Activated T-cell treated with anti-CD3 and anti-CD28 coated beads, Interleukin-2, amount 50 U/mL, for 48 hours (primary cell): ENCODE data around the gene USP5.

Source experiments
- DNase-seq, 2 experiments: peaks; one replicate each; pipeline ENCODE4 v3.0.0-alpha.2; 2020

Gene USP5

DNA sequence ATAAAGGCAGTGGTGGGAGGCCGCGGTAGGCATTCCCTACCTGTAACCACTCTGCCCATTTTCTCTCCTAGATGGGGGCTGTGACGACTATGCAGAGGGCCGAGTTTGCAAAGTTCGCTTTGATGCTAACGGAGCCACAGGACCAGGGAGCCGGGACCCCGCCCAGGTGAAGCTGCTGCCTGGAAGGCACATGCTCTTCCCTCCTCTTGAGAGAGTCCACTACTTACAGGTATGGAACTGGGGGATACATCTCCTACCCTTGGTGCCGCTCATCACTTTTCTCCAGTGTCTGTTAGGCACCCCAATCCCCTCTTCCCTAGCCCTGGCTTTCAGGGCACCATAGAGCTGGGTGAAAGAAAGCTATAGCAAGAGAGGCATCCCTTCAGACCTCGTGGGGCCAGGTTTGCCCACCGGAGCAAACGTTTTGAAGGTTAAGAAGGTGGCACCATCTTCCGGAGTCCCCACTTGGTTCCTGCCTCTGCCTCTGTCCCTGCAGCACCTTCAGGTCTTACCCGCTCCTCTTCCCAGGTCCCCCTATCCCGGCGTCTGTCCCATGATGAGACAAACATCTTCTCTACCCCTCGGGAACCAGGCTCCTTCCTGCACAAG lies 25.7 kb upstream of the USP5 start:
- DNase-seq, result no peak

DNA sequence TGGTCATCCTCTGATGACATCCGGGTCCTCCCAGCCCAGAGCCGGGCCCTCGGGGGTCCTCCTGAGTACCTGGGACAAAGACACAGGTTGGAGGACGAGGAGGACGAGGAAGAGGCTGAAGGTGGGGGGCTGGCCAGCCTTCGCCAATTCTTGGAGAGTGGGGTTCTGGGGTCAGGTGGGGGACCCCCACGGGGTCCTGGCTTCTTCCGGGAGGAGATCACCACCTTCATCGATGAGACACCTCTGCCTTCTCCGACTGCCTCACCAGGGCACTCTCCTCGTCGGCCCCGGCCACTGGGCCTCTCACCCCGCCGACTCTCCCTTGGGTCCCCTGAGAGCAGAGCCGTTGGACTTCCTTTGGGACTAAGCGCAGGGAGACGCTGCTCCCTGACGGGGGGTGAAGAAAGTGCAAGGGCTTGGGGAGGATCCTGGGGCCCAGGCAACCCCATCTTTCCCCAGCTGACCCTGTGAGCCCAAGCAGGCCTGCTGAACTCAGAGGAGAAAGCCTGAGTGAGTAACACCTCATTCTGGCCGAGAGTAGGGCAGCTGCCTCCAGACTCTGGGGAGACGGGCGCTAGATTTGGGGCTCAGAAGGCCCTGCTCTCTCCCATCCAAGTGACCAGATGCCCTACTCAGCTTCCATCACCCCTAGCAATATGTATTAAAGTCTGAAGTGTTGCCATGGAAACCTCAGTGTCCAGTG lies 25.1 kb upstream of the USP5 start:
- no peak for DNase-seq

DNA sequence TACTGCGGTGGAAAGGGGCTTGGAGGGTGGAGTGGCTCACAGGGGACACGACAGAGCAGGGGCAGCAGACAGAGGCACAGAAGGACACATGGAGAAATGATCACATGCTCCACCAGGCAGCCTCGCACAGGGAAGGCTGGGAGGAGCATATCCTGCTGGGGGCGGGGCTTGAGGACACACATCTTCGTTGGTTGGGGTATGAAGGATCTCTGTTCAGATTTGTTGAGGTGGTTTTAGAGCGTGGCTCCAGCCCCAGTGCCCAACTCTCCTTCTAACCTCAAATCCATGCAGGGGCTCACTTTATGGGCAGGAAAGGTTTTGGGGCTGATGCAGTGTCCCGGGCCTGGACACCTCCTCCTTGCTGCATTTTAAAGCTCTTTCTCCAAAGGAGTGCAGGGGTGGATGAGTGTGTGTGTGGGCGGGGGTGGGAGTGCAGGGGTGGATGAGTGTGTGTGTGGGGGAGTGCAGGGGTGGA lies 24.5 kb upstream of the USP5 start:
- DNase-seq, result peak; percentile 75 to 76

DNA sequence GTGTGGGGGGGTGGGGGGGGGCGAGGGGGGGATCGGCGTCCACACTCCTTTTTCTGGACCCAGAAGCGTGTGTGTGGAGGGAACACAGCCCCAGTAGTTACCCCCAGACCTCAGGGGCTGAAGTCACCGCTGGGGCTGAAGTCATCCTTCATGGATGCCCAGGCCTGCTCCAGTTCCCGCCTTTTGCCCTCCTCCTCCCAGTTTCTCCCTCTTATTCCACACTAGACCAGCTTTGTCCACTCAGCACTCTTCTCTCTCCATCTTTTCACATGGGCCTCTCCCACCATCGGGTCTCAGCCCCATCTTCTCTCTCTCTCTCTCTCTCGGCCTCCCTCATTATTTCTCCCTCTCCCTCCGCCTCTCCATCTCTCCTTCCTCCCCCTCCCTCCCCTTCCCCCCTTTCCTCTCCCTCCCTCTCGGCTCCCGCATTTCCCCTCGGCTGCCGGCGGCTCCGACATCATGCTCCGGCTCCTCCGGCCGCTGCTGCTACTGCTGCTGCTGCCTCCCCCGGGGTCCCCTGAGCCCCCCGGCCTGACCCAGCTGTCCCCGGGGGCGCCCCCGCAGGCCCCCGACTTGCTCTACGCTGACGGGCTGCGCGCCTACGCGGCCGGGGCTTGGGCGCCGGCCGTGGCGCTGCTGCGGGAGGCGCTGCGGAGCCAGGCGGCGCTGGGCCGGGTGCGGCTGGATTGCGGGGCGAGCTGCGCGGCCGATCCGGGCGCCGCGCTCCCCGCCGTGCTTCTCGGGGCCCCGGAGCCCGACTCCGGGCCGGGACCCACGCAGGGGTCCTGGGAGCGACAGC lies 23.8 kb upstream of the USP5 start, which contains the start of gene P3H3:
TSS of gene P3H3 (plus strand) at position 426 of the 799 bp plus-strand sequence. CDS start at position 460, 34 bp downstream.
- peak; percentile 40 to 56 for DNase-seq

DNA sequence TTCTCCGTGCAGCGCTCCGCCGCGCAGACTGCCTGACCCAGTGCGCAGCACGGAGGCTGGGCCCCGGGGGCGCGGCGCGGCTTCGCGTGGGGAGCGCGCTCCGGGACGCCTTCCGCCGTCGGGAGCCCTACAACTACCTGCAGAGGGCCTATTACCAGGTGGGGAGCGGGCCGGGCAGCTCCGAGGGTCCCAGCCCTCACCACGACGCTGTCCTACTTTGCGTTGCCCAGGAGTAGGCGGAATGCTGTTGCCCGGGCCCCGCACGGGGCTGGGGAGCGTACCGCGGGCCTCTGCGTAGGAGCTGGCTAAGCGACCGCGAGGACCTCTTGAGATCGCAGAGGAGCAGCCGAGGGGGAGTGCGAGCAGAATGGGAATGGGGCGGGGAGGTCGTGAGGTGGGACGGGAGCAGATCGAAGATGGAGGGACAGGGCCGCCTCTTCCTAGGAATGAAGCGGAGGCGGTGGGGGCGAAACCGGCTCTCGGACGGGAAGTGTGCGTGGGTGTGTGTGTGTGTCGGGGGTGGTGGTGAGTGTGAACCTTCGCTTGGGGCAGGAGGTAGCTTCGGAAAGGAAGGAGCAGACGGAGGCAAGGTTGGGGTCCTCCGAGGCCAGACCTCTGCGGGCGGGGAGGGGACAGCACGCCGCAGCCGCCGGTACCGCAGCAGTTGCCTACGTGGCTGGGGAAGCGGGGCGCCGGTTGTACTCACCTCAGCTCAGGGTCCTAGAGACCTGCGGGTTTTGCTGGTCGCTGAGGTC lies 23.0 kb upstream of the USP5 start:
- DNase-seq, result peak; percentile 59 to 61

DNA sequence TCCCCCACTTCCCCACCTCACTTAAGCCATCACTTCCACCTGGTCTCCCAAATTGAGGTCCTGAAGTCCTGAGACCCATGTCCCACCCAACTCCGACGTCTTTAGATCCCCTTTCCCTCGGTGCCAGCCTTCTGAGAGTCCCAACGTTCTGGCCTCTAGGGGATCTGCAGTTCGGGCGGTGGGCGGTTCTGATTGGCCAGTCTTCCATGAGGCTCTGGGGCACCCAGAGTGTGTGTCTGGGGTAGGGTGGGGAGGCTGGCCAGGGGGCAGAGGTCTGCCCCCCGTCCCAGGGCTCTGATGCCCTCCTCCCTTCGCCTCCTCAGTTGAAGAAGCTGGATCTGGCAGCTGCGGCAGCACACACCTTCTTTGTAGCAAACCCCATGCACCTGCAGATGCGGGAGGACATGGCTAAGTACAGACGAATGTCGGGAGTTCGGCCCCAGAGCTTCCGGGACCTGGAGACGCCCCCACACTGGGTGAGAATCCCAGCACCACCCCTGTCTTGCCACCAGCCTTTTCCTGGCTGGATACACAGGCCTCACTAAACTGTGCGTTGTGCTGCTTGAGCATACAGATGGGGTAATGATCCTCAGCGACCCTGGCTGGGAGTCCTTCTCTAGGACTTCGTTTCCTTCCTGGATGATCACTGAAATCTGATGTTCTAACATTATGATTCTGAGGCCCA lies 22.3 kb upstream of the USP5 start:
- peak in 1 of 2 experiments; percentile 38 for DNase-seq

DNA sequence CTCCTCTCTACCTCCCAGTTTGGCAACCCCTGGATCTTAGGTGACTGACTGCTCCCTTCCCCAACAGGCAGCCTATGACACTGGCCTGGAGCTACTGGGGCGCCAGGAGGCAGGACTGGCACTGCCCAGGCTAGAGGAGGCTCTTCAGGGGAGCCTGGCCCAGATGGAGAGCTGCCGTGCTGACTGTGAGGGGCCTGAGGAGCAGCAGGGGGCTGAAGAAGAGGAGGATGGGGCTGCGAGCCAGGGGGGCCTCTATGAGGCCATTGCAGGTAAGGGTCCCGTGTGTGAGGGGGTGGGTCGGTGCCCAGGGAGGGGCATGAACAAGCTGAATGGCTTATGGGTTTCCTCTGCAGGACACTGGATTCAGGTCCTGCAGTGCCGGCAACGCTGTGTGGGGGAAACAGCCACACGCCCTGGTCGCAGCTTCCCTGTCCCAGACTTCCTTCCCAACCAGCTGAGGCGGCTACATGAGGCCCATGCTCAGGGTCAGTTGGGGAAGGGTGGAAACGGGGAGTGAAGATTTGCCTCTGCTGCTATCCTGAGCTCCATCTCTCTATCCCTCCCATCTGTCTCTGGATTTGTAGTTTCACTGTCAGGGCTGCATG lies 21.6 kb upstream of the USP5 start:
- DNase-seq, result no peak

DNA sequence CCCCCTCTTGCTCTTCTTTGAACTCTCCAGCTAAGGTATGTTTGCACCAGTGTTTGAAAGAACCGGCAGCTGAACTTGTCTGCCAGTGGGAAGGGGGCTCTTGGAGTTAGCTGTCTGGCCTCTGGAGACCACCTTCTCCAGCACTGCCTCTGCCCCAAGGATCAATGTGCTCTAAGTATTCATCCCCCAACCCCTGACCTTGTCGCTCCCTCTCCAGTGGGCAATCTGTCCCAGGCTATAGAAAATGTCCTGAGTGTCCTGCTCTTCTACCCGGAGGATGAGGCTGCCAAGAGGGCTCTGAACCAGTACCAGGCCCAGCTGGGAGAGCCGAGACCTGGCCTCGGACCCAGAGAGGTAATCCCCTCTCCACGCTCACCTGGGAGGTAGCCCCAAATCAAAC lies 21.0 kb upstream of the USP5 start:
- DNase-seq, result no peak

DNA sequence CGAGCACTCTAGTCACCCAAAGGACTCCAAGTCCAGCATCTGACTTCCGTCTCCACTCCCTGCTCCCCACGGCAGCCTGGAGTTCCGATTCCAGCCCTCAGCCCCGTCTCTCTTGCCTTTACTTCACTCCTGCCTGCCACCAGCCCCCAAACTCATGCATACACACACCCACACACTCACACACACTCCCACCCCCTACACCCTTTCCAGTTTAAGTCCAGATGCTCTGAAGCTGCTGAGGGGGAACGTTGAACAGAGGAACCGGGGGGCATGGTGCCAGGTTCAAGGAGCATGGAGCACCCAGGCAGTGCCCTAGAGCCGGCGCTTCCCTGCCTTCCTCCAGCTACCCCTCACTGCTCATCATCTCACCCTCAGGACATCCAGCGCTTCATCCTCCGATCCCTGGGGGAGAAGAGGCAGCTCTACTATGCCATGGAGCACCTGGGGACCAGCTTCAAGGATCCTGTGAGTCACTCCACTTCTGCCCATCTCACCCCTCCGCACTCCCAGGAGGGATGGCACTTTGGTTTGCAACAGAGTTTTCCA lies 20.4 kb upstream of the USP5 start:
- DNase-seq, result no peak

DNA sequence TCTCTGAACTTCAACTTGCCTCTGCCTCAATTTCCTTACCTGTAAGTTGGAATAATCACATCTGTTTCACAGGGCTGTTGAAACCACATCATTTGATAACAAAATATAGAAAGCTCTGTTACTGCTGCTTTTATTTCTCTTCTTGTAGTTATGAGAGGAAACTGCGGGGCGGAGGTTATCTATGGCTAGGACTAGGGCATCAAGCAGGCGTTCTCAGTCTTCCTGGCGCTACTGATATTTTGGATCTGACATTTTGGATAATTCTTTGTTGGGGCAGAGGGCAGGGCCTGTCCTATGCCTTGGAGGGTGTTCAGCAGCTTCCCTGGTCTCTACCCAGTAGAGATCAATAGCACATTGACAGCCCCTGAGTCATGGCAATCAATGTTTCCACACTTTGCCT lies 19.8 kb upstream of the USP5 start:
- DNase-seq, result no peak

DNA sequence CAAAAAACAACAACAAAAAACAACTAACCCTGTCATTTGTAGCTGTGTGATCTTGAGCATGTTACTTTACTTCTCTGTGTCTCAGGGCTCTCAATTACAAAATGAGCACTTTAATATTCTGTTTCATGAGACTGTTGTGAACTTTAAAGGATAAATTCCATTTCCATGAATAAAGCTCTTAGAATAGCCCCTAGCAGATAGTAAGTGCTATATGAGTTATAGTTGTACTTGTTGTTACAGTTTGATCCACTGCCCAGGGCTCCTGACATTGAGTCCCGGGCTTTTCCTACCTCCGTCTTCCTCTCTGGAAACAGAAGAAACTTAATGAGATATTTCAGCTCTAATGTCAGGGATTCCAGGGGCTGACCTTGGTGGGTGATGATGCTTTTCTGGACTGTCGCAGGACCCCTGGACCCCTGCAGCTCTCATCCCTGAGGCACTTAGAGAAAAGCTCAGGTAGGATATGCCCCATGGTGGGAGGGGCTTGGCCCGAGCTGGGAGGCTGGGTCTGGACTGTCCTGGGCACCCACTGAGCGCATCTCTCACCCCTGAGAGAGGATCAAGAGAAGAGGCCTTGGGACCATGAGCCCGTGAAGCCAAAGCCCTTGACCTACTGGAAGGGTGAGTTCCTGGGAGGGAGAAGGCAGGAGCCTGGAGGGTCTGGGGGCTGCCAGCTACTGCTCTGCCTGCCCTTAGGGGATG lies 18.6 kb upstream of the USP5 start:
- DNase-seq, result no peak

DNA sequence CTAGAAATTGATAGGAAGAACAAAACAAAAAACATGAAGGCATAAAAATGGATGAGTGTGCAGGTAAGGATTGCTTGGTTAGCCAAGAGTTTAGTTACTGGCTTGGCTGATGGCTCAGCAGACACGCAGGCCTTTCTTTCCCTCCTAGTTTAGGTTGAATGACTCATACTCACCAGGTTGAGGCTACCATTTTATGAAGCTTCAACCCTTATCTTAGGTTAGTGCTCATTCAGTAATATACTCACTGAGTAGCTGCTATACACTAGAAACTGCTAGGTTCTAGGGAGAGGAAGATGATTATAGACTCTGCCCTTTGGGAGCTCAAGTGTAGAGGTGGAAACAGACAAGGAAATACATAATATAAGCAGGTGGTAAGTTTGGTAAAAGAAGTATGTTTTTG lies 17.7 kb upstream of the USP5 start:
- no peak for DNase-seq

DNA sequence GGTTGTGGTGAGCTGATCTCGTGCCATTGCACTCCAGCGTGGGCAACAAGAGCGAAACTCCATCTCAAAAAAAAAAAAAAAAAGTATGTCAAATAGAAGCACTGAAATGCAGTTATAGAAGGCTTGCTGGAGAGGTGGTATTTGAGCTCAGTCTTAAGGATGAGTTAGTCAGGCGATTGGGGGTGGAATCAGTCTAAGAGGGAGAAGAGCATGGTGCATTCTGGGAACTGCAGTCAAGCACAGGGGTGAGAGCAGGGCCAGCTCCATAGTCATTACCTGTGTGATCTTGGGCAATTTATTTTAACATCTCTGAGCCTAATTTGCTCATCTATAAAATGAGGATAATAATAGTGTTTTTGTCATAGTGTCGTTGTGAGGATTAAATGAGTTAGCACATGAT lies 17.1 kb upstream of the USP5 start:
- DNase-seq, result no peak

DNA sequence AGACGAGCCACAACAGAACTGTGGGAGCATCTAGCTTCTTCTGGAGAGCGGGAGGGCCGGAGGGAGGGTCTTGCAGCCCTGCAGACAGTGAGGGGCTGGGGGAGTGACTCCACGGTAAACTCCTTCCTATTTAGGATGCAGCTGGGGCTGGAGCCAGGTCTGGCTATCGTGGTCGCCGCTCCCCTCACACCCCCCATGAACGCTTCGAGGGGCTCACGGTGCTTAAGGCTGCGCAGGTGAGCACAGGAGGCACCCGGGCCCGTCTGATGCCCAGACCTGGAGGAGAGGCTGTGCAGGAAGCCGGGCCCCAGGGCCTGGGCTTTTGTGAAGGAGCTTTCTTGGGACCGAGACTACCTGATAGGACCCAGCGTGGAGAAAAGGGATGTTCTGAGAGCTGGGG lies 15.1 kb upstream of the USP5 start:
- no peak for DNase-seq

DNA sequence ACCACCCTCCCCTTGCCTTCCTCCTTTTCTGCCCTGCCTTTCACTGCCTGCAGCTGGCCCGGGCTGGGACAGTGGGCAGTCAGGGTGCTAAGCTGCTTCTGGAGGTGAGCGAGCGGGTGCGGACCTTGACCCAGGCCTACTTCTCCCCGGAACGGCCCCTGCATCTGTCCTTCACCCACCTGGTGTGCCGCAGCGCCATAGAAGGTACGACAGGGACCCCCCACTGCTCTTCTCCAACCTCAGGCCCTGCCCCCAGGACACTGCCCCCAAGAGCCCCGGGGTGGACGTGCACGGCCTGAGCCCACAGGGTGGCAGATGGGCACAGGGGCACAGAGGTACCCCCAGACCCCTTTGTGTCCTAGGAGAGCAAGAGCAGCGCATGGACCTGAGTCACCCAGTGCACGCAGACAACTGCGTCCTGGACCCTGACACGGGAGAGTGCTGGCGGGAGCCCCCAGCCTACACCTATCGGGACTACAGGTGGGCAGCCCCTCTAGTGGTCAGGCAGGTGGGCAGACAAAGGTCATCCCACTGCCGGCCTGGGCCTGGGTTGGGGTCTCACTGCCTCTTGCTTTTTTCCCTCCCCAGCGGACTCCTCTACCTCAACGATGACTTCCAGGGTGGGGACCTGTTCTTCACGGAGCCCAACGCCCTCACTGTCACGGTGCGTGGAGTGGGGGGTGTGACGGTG lies 14.4 kb upstream of the USP5 start:
- DNase-seq, result no peak

DNA sequence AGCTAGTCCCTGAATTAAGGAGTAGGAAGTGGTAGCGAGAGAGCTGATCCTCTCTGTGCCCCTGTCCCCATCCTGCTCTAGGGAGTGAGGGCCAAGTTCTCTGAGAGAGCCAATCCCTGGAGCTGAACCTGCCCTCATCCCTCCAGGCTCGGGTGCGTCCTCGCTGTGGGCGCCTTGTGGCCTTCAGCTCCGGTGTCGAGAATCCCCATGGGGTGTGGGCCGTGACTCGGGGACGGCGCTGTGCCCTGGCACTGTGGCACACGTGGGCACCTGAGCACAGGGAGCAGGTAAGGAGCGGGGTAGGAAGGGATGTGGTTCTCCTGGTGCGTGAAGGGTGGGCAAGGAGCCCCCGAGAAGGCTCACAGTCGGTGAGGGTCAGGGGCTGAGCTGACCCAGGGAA lies 13.1 kb upstream of the USP5 start:
- DNase-seq, result no peak

DNA sequence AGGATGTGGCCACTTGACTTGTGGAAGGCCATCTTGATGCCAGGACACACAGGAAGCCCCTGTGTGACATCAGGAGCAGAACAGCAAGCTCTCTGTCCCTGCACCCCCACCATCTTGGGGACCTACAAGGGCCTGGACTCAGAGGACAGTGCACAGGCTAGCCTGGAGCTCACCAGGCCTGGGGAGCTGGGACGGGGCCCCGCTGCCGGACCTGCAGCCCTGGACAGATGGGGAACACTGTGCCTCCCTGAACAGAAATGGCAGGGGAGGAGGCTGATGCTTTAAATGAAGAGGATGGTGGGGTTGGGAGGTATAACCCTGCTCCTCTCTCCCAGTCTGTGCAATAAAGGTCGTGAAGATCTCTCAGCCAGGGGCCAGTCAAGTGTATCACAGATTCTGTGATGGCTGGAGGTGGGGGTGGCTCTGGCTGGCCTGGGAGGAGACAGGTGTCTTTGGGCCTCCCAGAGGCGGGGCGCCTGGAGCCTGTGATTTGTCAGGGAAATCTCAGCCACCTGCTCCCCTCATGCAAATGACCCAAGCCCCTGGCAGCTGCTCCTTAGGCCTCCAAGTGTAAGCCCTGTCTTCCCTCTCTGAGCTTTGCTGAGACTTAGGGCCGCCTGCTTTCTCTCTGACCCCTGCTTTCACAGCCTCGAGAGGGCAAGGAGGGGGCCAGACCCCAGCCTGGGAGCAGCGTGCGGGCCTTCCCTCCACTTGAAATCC lies 12.3 kb upstream of the USP5 start:
- DNase-seq, result no peak

DNA sequence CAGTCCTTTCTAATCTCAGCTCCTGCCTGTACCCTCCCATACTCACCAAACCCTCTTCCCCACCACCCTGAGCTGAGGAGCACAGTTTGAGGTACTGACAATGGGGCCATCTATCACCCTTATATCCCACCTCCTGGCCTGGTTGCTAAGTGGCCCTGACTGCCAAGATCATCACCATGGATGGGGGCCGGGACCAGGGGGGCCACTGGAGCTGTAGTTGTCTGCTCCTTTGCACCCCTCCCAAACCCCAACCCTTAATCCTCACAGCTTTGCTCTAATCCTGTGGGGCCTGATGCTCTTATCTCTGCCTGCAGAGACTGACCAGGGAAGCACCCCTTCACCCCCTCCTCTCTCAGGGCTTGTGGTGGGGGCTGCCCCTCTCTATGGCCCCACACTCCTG lies 11.6 kb upstream of the USP5 start:
- no peak for DNase-seq

DNA sequence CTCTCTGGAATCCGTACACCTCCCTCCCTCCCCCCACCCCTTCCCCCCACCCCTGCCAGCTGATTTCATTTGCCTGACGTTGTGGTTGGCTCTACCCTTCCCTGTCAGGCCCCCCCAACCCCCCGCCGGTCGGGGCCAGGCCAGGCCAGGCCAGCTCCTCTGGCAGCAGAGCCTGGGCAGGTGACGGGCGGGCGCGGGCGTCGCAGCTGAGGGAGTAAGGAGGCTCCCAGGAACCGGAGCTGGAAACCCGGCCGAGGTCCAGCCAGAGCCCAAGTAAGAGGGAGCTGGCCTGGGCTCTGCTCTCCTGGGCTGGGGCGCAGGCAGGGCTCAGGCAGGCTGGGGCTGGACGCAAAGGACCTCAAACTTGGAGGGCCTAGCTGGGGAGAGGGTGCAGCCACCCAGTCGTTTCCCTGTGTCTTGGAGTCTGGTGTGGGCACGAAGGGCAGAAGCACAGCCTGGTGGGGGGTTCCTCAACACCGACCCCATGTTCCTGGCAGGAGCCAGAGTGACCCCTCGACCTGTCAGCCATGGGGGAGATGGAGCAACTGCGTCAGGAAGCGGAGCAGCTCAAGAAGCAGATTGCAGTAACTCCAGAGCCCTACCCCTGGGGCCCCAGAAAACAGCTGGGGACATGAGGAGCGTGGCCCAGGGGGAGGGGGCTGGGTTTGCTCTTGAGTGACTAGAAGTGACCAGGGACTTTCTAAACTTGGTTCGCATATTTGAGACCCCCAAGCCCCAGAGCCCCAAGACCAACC lies 11.0 kb upstream of the USP5 start, which contains the start of gene GNB3:
TSS of gene GNB3 (plus strand) at position 165 of the 755 bp plus-strand sequence. CDS start at position 528, 363 bp downstream.
- no peak for DNase-seq
